ENCODE data around the gene TRMT1. TPM values are rescaled to one million over a fixed set of nuclear protein-coding genes. Genes with fewer than 3 reads are reported as not detected.

TRMT1 gene
- total RNA-seq, 2 experiments from 2014 or later: 59.8 to 60.3 TPM

DNA sequence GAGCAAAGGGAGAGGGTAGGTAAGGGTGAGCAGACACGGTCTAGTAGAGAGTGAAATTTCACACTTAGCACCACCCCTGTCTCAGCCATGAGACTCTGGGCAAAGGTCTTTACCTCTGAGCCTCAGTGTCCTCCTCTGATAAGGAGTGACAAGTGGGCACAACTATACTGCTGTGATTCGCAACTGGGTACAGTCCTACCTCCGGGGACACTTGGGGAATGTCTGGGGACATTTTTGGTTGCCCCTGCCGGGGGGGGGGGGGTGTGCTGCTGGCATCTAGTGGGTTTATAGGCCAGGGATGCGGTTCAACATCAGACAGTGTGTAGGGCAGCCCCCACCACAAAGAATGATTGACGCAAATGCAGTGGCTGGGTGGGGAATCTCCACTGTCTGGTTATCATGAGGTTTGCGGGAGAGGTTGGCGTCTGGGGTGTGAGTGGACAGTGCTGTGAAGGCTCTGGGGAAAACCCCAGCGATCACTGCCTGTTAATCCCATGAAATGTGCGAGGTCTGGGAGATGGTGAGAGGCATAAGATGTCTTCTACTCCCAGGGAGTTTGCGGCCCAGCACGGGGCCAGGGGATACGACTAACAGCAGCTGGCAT, 5.8 kb upstream of the TRMT1 start:
- DNase-seq: no peak
- Mint-ChIP-seq H3K4me3 (no peak overlapping the region), H3K9me3 (ENCODE audit: insufficient read depth) (no peaks in the 10 kb centered on the region), H3K4me1 (ENCODE audit: low read depth) (peaks cover 50% of the 10 kb centered on the region), H3K27ac (peak overlapping the region; percentile 26), H3K27me3 (ENCODE audit: low read depth) (no peaks in the 10 kb centered on the region), H3K36me3 (ENCODE audit: low read depth) (peaks cover 7% of the 10 kb centered on the region)
- POLR2A ChIA-PET: interaction anchor here (1.6 kb wide), 1 partner anchor 30 kb away, joined by 5 read pairs; no protein-coding TSS in a partner anchor
- CTCF ChIA-PET: interaction anchor here (1.0 kb wide), 1 partner anchor 18 kb away, joined by 3 read pairs; no protein-coding TSS in a partner anchor
- ATAC-seq: no peak

DNA sequence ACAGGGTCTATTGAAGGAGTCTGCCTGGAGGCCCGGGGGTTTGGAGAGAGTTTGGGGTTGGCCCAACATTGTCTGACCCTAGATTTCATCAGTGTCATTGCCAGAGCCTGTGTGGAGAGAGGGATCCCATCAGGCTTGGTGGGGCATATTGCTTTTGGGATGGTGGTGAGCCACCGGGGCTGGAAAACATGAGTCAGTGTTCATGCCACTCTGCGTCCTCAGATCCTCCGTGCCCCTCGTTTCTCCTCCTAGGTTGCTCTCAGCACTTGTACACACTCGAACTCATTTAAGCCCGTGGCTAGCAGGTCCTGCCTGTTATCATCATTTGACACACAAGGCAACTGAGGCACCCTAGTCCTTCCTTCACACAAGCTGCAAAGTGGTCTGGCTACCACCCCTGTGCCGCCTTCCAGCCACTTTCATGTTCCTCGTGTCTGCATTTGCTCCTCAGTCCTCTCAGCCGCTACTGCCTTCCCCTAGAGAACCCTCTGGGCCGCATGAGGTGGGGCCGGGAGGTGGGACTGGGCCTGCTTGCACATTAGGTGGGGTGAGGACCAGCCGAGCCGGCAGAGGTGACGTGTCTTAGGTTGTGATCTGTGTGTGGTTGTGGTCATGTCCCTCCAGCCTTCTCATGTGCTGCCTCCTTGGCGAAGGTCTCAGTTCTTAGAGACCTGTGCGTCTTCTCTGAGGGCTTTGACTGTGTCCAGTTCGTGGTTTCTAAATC, 5.2 kb upstream of the TRMT1 start:
- H3K27me3 Mint-ChIP-seq (ENCODE audit: low read depth): no peaks in the 10 kb centered on the region
- CTCF ChIA-PET: interaction anchor here (2.2 kb wide), 1 partner anchor 17 kb away, joined by 8 read pairs; no protein-coding TSS in a partner anchor
- POLR2A ChIA-PET: interaction anchor here (0.9 to 1.2 kb wide), 2 partner anchors 11 to 30 kb away, joined by 3 to 4 read pairs; no protein-coding TSS in a partner anchor
- H3K4me3 Mint-ChIP-seq: no peak overlapping the region
- H3K36me3 Mint-ChIP-seq (ENCODE audit: low read depth): peaks cover 8% of the 10 kb centered on the region
- DNase-seq: no peak
- peak overlapping the region; percentile 26 for H3K27ac Mint-ChIP-seq
- no peak for ATAC-seq
- peaks cover 50% of the 10 kb centered on the region for H3K4me1 Mint-ChIP-seq (ENCODE audit: low read depth)
- H3K9me3 Mint-ChIP-seq (ENCODE audit: insufficient read depth): no peaks in the 10 kb centered on the region

DNA sequence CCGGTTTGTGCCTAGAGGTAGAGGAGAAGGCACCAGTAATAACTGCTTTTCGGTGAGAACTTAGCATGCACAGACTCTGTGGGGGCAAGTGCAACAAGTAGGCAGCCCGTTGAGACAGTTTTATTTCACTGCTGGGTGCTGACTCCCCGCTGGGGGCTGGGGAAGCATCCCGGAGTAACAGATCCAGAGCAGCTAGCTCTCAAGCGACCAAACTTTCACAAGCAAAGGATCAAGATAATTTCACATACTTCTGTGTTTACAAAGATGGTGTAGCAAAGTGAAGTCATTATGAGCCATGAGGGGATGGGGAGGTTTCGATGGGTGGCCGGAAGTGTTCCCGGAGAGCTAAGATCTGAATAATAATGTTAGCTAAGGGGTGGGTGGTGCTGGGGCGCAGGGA, 4.3 kb upstream of the TRMT1 start:
- no peak for ATAC-seq
- Mint-ChIP-seq H3K36me3 (ENCODE audit: low read depth) (peaks cover 12% of the 10 kb centered on the region), H3K27ac (no peak overlapping the region), H3K4me3 (peak overlapping the region; percentile 22), H3K9me3 (ENCODE audit: insufficient read depth) (no peaks in the 10 kb centered on the region), H3K4me1 (ENCODE audit: low read depth) (peaks cover 54% of the 10 kb centered on the region), H3K27me3 (ENCODE audit: low read depth) (no peaks in the 10 kb centered on the region)
- DNase-seq: no peak
- POLR2A ChIA-PET: interaction anchor here (0.9 to 1.8 kb wide), 4 partner anchors 10 to 31 kb away, joined by 3 to 5 read pairs (median 4); partner anchors contain the start of genes IER2 and STX10
- CTCF ChIA-PET: interaction anchor here (2.2 kb wide), 1 partner anchor 16 kb away, joined by 8 read pairs; no protein-coding TSS in a partner anchor

DNA sequence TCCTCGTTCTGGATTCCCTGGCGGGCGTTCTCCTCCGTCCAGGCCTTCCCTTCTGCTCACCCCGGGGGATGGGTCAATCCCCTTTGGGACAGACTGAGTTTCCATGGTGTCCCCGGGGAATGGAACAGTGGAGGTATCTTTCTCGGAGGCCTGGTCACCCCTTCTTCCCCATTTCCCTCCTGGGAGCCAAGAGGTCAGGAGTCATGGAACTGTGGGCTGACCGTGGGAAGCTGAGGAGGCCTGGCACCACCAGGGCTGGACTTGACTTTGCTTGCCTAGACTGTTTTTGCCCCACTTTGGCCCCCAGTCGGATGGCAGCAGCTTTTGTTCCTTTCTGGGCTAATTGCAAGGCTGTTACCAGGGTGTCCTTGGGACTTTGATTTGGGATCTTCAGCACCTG, 3.5 kb upstream of the TRMT1 start:
- no peak for ATAC-seq
- peaks cover 12% of the 10 kb centered on the region for H3K36me3 Mint-ChIP-seq (ENCODE audit: low read depth)
- no peak overlapping the region for H3K4me3 Mint-ChIP-seq
- H3K27me3 Mint-ChIP-seq (ENCODE audit: low read depth): no peaks in the 10 kb centered on the region
- no peak overlapping the region for H3K27ac Mint-ChIP-seq
- ChIA-PET POLR2A (interaction anchor here (0.5 to 5.2 kb wide), 7 partner anchors 11 to 343 kb away, joined by 3 to 64 read pairs (median 4); partner anchors contain the start of genes IER2 and STX10), CTCF (interaction anchor here (1.5 to 2.2 kb wide), 2 partner anchors 15 to 155 kb away, joined by 3 to 8 read pairs; no protein-coding TSS in a partner anchor)
- no peak for DNase-seq
- no peaks in the 10 kb centered on the region for H3K9me3 Mint-ChIP-seq (ENCODE audit: insufficient read depth)
- H3K4me1 Mint-ChIP-seq (ENCODE audit: low read depth): peaks cover 62% of the 10 kb centered on the region

DNA sequence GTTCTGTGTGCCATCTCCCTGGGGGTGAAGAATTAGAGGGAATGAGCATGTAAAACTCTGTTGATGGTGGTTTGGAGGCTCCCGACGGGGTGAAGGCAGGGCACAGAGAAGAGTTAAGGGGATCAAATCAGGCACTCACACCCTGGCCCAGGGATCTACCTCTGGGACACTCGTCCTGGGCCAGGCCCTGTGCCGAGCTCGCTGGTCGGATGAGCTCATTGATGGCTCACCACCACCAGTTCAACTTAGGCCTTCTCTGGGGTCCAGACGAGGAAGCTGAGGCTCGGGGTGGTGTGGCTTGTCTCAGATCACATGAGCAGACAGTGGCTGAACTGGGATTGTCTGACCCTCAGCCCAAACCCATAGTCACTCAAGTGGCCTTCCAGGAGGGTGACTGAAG, 3.1 kb upstream of the TRMT1 start:
- Mint-ChIP-seq H3K36me3 (ENCODE audit: low read depth) (peaks cover 12% of the 10 kb centered on the region), H3K27me3 (ENCODE audit: low read depth) (no peaks in the 10 kb centered on the region), H3K4me3 (peak overlapping the region; percentile 78), H3K9me3 (ENCODE audit: insufficient read depth) (no peaks in the 10 kb centered on the region), H3K4me1 (ENCODE audit: low read depth) (peaks cover 66% of the 10 kb centered on the region), H3K27ac (peak overlapping the region; percentile 84)
- DNase-seq (no peak), ATAC-seq (no peak)
- ChIA-PET CTCF (interaction anchor here (1.5 to 2.2 kb wide), 2 partner anchors 15 to 154 kb away, joined by 3 to 8 read pairs; no protein-coding TSS in a partner anchor), POLR2A (interaction anchor here (0.5 to 5.2 kb wide), 7 partner anchors 12 to 342 kb away, joined by 3 to 64 read pairs (median 4); partner anchors contain the start of genes IER2 and STX10)

DNA sequence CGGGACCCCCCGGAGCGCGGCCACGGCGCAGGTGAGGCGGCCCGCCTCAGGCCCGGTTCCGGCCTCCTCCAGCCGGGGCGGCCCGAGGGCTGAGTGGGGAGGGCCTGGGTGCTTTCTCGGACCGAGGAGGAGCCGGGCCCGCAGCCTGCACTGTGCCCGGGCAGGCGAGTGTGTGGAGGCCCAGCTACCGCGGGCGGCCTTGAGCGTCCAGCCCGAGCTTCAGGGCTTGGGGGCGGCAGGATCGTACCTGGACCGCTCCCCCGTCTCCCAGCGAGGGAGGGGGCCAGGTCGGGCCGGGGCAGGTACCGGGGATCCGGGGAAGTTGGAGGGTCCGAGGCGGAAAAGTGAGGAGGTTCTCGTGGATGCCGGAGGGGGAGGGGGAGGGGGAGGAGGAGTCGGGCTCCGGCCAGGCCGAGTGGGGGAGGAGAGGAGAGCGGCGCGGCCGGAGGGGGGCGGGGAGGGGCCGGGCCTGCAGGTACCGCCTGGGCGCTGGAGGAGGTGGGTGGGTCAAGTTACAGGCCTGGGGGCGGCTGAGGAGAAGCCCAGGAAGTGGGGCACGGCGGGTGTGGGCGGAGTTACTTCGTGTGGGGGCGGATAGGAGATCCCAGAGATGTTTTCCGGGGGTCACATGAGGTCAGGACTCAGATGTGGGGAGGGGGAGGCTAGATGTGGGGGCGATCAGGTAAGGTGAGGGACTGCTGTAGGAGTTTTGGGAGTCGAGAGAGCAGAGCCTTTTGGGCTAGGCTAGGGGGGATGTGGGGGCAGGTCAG, 2.1 kb upstream of the TRMT1 start:
- DNase-seq: peak; percentile 66
- peak overlapping the region; percentile 78 for H3K4me3 Mint-ChIP-seq
- H3K27me3 Mint-ChIP-seq (ENCODE audit: low read depth): no peaks in the 10 kb centered on the region
- CTCF ChIA-PET: interaction anchor here (1.0 to 4.0 kb wide), 5 partner anchors 14 to 153 kb away, joined by 3 to 28 read pairs (median 7); partner anchors contain the start of genes IER2 and STX10
- ATAC-seq: peak; percentile 13
- H3K36me3 Mint-ChIP-seq (ENCODE audit: low read depth): peaks cover 12% of the 10 kb centered on the region
- peaks cover 60% of the 10 kb centered on the region for H3K4me1 Mint-ChIP-seq (ENCODE audit: low read depth)
- no peaks in the 10 kb centered on the region for H3K9me3 Mint-ChIP-seq (ENCODE audit: insufficient read depth)
- H3K27ac Mint-ChIP-seq: peak overlapping the region; percentile 84
- POLR2A ChIA-PET: interaction anchor here (1.0 to 5.2 kb wide), 11 partner anchors 9 to 124 kb away, joined by 3 to 64 read pairs (median 7); partner anchors contain the start of genes IER2 and STX10

DNA sequence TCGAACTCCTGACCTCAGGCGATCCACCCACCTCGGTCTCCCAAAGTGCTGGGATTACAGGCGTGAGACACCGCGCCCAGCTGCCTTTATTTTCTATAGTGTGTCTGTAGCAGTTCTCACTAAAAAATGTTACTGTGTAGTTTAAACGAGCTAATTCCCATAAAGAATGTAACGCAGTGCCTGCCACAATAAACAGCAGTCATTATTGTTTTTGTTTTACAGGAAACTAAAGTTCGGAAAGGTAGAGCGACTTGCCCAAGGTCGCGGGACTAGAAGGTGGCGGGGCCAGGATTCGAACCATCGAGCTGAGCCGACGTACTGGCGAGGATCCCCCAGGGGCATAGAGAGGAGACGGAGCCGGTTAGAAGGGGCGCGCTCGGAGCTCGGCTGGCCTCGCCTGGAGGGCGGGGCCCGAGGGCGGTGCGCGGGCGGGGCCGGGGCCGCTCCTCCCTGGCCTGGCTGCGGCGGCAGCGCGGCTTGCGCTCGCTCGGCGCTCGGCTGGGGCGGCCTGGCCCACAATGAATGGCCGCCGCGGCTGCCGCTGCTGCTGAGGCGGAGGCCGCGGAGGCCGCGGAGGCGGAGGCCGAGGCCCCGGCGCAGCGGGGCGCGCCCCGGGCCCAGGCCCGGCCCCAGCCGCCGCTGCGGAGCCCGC, 1.4 kb upstream of the TRMT1 start, which contains the start of gene NACC1:
TSS of gene NACC1 (plus strand) at position 493 of the 652 bp plus-strand sequence. CDS start 16,944 bp downstream, outside the sequence.
- peak; percentile 85 for ATAC-seq
- peaks cover 53% of the 10 kb centered on the region for H3K4me1 Mint-ChIP-seq (ENCODE audit: low read depth)
- peak within 1 kb of the TSS; percentile 96 for H3K27ac Mint-ChIP-seq
- peaks cover 12% of the 10 kb centered on the region for H3K36me3 Mint-ChIP-seq (ENCODE audit: low read depth)
- H3K4me3 Mint-ChIP-seq: peak within 1 kb of the TSS; percentile 97
- ChIA-PET CTCF (interaction anchor here (0.8 to 4.0 kb wide), 5 partner anchors 13 to 152 kb away, joined by 4 to 28 read pairs (median 7); partner anchors contain the start of genes IER2 and STX10), POLR2A (interaction anchor here (0.8 to 5.2 kb wide), 11 partner anchors 9 to 125 kb away, joined by 3 to 64 read pairs (median 8); partner anchors contain the start of genes IER2 and STX10)
- no peaks in the 10 kb centered on the region for H3K9me3 Mint-ChIP-seq (ENCODE audit: insufficient read depth)
- DNase-seq: peak; percentile 91
- H3K27me3 Mint-ChIP-seq (ENCODE audit: low read depth): no peaks in the 10 kb centered on the region

DNA sequence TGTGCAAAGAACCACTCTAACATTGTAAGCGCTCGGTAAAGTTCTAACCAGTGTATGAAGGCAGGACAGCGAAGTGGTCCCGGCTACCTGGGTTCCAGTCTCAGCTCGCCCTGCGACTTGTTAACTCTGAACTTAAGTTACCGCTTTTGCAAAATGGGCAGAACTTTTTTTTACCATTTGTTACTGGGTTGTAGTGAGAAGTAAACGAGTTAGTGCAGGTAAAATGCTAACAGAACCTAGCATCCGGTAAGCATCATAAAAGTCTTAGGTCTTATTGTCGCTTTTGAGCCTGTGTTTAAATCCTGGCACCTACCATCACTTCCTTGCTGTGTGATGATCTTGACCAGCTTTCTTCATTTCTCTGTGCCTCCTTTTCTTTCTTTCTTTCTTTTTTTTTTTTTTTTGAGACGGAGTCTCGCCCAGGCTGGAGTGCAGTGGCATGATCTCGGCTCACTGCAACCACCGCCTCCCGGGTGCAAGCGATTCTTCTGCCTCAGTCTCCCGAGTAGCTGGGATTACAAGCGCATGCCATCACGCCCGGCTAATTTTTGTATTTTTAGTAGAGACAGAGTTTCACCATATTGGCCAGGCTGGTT, 734 bp upstream of the TRMT1 start:
- CTCF ChIA-PET: interaction anchor here (0.8 to 4.0 kb wide), 5 partner anchors 12 to 151 kb away, joined by 4 to 28 read pairs (median 7); partner anchors contain the start of genes IER2 and STX10
- Mint-ChIP-seq H3K4me1 (ENCODE audit: low read depth) (peaks cover 48% of the 10 kb centered on the region), H3K27ac (peak overlapping the region; percentile 96), H3K27me3 (ENCODE audit: low read depth) (no peaks in the 10 kb centered on the region), H3K4me3 (peak overlapping the region; percentile 97), H3K9me3 (ENCODE audit: insufficient read depth) (no peaks in the 10 kb centered on the region), H3K36me3 (ENCODE audit: low read depth) (peaks cover 15% of the 10 kb centered on the region)
- DNase-seq: no peak
- peak; percentile 17 for ATAC-seq
- POLR2A ChIA-PET: interaction anchor here (0.8 to 5.2 kb wide), 9 partner anchors 10 to 91 kb away, joined by 3 to 64 read pairs (median 9); partner anchors contain the start of genes IER2 and STX10

DNA sequence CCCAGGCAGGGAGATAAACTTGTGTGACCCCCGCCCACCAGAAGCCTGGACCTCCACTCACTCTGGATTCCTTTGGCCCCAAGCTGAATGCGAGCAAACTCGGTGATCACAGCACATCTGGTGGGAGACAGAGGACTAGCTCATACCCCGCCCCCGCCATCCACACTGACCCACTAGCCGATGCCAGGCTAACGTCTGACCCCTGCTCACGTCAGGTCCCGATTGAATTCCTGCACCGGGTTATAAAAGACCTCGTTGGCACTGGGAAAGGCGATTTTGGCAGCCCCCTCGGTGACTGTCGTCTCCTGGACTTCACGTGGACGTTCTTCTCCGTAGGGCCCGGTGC, 631 bp downstream of the TRMT1 start:
- H3K27ac Mint-ChIP-seq: peak overlapping the region; percentile 96
- peaks cover 14% of the 10 kb centered on the region for H3K36me3 Mint-ChIP-seq (ENCODE audit: low read depth)
- DNase-seq (no peak), ATAC-seq (no peak)
- H3K27me3 Mint-ChIP-seq (ENCODE audit: low read depth): no peaks in the 10 kb centered on the region
- H3K4me1 Mint-ChIP-seq (ENCODE audit: low read depth): peaks cover 37% of the 10 kb centered on the region
- POLR2A ChIA-PET: interaction anchor here (1.5 to 5.2 kb wide), 3 partner anchors 11 to 39 kb away, joined by 5 to 64 read pairs (median 13); no protein-coding TSS in a partner anchor
- H3K4me3 Mint-ChIP-seq: peak overlapping the region; percentile 97
- H3K9me3 Mint-ChIP-seq (ENCODE audit: insufficient read depth): no peaks in the 10 kb centered on the region
- CTCF ChIA-PET: interaction anchor here (4.0 kb wide), 1 partner anchor 11 kb away, joined by 28 read pairs; no protein-coding TSS in a partner anchor

DNA sequence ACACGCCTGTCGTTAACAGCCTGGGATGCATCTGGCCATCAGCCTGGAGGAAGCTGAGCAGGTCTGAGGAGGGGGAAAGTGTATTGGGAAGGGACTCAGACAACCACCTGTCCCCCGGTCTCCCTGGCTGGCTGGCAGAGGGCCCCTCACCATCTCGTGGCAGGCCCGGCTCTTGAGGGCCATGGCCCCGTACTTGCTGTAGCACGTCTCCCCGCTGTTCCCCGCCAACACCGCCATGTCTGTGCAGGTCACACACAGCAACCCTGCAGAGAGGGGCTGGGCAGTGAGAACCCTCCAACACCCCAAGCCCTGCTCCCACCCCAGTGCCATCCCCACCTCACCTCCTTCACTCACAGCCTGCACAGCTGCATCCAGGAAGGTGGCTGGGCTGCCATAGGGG, 4.0 kb downstream of the TRMT1 start:
- no peak for DNase-seq
- no peak overlapping the region for H3K4me3 Mint-ChIP-seq
- H3K27me3 Mint-ChIP-seq (ENCODE audit: low read depth): no peaks in the 10 kb centered on the region
- no peak for ATAC-seq
- POLR2A ChIA-PET: no interaction called here
- CTCF ChIA-PET: no interaction called here
- no peak overlapping the region for H3K27ac Mint-ChIP-seq
- H3K36me3 Mint-ChIP-seq (ENCODE audit: low read depth): peaks cover 15% of the 10 kb centered on the region
- H3K9me3 Mint-ChIP-seq (ENCODE audit: insufficient read depth): no peaks in the 10 kb centered on the region
- peaks cover 21% of the 10 kb centered on the region for H3K4me1 Mint-ChIP-seq (ENCODE audit: low read depth)

Measured in activated CD8-positive, alpha-beta T cell treated with anti-CD3 and anti-CD28 coated beads, Interleukin-2, amount 10 ng/mL, durations not matched to agents 7 days and 5 days (primary cell).